Nucleus accumbens (tissue), 56 donors: ENCODE data around the gene TLCD1.
A peak's percentile ranks its signal among the peaks of the same experiment; 100 is the strongest.
"Not testable (repeated sequence)": the region's sequence is repeated elsewhere in the genome, so short reads cannot be mapped to it uniquely, and the experiment has no call there.

Experiments
- DNase-seq, 56 donors: peaks; one replicate each; lab custom pipeline; 2025; lab: John Stamatoyannopoulos, UW

Gene TLCD1

GRCh38 chr17:28747801-28748750 lies 22.0 kb upstream of the TLCD1 start:
- peak in 2 of 56 donors; percentile 7 to 43 for DNase-seq

GRCh38 chr17:28747051-28747691 lies 21.1 kb upstream of the TLCD1 start:
- DNase-seq: peak in 51 of 56 donors; percentile 31 to 81 (median 61)

DNA sequence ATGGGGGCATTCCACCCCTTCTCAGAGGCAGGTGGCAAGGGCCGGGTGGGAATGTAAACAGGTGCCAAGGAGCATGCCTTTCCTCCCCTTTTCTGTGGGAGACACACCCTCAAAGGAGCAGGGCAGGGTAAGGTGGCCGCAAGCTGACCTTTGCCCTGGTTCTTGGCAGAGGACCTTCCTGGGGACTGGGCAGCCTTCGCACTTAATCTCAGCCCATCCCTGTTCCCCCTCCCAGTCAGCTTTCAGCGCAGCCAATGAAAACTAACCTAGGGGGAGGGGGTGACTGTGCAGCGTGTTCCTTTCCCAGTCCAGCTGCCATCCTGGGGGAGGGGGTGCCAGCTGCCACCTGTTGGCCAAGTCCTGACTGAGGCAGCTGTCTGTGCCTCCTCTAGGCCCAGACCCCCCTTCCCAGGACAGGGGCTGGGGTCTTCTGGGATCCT lies 20.6 kb upstream of the TLCD1 start:
- DNase-seq: peak in 44 of 56 donors; percentile 11 to 81 (median 62)

DNA sequence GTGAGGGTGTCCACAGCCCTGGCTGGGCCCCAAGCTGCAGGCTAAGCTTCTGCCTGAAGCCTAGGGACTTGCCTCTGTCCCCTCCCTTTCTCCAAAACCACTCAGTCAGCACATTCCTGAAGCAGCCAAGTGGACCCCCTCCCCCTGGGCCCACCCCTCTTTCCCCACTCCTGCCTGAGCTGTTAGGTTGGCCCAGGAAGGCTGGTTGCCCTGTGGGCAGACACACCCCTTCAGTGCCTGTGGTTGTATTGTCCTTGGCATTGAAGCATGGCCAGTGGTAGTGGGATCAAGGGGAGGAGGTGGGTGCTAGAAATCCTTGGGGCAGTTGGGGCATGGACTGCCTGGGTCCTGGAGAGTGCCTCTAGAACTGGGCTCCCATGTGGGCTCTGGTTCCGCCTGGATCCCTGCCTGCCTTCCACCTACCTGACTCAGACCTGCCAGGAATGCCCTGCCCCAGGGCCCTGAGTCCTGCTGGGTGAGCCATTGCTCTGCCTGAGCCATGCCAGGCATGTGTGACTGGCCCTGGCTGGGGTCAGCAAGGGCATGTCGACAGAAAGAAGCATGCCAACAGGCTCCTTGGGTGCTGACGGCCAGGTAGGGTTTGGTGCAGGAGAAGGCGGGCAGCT lies 19.9 kb upstream of the TLCD1 start:
- peak in 2 of 56 donors; percentile 27 to 62 for DNase-seq

DNA sequence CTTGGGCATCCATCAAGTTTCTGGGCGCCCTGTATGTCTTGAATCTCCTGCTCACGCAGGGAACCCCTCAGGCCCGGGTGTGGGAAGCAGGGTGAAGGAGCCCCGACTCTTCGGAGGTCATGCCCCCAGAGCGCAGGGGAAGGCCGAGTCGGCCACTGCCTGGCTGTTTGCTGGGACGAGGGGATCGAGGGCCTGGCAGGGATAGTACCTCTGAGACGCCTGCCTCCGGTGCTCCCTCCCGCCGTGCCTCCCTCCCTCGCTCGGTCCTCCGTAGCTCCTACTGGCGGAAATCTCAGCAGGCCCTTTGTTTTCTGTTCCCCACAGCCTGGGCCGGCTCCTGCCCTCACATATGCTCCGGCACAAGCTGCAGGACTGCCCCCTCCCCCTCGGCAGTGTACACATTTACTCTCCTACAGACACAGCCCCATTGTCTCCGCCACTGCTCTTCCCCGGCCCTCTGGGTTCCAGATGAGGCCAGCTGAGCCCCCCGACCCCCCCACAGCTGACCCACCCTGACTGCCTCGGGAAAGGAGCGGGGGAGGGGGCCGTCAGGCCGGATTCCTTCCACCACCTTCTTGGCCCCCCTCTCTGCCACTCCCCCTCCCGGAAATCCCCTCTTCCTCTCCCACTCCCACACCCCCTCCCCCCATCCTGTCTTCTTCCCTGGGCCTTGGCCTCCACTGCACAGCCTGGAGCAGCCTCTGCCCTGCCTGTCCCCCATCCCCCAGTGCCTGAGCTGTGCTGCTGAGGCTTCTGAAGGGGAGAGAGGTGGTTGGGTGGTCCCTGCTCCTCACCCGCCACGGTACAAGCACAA lies 19.1 kb upstream of the TLCD1 start:
- DNase-seq: peak in 54 of 56 donors; percentile 47 to 98 (median 87)

GRCh38 chr17:28744104-28744971 lies 18.3 kb upstream of the TLCD1 start:
- peak in 34 of 56 donors; percentile 25 to 76 (median 56) for DNase-seq

DNA sequence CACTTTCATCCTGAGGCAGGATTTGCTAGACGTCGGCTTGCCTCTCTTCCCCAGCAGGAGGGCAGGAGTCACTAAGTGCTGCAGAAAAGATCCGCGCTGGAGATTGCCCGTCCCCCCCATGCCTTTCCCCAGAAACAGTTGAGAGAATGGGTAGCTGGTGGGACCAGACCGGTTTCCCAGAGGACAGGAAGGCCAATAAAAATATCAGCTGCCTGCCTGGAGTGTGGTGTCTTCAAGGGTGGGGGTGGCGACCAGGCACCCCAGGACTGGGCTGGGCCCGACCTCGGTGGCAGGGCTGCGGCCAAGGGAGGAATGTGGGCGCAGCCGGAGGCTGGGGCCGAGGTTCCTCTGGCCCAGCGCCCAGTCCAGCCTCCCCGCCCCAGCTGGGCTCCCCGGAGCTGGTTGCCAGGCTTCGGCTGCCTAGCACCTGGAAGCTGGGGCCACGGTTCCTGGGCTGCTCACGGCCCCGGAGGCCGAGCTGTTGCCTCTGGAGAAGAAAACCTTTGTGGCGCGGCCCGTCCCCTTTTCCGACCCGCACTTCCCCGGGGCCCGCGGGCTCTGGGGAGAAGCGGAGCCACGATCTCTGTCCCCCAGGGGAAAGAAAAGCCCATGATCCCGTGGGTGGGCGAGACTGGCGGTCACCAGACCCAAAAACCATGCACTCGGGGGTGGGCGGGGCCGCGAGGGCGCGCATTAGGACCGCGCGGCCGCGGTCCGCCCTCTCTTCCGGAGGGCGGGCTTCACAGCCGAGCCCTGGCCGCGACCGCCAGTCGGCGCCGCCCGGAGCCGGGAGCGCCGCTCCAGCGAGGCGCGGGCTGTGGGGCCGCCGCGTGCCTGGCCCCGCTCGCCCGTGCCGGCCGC lies 17.4 kb upstream of the TLCD1 start, which contains the start of gene TRAF4:
TRAF4 (plus strand) TSS at position 769 of the 861 bp plus-strand sequence. CDS start 102 bp downstream, outside the sequence.
- DNase-seq: peak in 51 of 56 donors; percentile 26 to 84 (median 65)

- DNase-seq: peak in 1 of 56 donors; percentile 5
Observed at GRCh38 chr17:28741358-28742349, 15.6 kb upstream of the TLCD1 start.

DNA sequence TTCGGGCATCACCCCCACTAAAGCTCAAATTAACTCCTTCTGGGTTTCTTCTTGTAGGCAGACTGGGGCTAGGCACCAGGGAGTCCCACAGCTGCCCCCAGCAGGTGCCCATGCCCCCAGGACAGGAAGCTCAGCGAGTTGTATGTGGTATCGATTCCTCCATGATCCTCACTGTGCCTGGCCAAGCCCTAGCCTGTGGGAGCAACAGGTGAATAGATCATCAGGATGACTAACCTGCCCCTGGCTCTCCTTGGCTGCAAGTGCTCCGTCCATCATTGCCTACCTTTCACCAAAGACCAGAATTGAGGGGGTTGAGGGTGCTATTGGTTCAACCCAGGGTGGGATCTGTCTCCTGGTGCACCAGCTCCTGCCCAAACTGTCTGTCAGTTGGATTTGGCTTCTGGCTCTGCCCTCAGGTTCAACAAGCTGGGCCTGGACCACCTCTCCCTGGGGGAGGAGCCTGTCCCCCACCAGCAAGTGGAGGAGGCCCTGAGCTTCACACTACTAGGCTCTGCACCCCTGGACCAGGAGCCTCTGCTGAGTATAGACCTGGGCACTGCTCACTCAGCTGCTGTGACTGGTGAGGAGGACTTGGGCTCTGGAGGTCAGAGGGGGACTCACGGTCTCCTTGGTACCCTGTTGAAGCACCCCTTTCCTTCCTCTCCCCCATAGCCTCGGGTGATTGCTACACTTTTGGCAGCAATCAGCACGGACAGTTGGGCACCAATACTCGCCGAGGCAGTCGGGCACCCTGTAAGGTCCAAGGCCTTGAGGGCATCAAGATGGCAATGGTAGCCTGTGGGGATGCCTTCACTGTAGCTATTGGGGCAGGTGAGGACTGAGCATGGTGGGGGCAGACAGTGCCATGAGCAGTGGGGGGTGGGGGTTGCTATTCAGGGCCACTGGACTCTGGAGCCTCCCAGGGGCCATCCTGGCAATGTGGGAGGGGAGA lies 14.6 kb upstream of the TLCD1 start:
- DNase-seq: no peak

GRCh38 chr17:28738680-28739384 lies 12.8 kb upstream of the TLCD1 start:
- DNase-seq: no peak

DNA sequence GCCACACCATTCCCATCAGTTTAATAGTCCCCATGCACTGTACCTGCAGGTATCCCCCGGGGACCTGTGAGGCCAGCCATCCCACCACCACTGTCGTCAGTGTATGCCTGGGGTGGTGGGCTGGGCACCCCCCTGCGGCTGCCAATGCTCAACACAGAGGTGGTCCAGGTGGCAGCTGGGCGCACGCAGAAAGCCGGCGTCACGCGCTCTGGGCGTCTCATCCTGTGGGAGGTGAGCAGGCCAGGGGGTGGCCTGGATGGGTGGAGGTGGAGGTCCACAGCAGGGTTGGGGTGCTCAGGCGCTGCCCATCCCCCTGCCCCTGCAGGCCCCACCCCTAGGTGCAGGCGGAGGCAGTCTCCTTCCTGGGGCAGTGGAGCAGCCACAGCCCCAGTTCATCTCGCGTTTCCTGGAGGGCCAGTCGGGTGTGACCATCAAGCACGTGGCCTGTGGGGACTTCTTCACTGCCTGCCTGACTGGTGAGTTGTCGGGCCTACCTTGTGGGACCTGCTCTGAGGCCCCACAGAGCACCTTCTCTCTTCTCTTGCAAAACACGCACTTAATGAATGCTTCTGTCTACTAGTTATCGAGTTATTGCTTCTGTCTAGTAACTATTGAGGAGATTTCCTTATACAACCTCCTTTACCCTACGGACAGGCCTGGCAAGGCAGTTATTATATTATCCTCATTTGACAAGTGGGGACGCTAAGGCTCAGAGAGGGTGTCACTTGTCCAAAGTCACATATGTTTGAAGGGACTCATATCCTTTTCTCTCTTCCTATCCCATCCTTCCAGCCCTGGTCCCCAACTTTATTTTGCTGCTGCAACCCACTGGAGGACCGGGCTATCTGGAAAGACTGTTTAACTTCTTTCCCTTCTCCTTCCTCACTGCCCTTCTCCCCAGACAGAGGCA lies 12.0 kb upstream of the TLCD1 start:
- DNase-seq: no peak

DNA sequence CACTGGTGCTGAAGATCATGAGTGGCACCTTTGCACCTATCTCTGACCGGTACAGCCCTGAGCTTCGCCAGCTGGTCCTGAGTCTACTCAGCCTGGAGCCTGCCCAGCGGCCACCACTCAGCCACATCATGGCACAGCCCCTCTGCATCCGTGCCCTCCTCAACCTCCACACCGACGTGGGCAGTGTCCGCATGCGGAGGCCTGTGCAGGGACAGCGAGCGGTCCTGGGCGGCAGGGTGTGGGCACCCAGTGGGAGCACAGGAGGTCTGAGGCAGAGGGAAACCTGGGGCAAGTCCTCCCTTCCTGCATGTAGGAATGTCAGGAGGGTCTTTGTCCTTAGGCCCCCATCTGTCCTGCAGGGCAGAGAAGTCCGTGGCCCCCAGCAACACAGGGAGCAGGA lies 11.3 kb upstream of the TLCD1 start:
- no peak for DNase-seq

GRCh38 chr17:28735913-28736769 lies 10.1 kb upstream of the TLCD1 start:
- DNase-seq: not testable (repeated sequence)
